ENCODE measurements around the gene ALDH7A1.

GRCh38 chr5:126492939-126493338, 102.1 kb downstream of the ALDH7A1 start:
- no peak for TF ChIP-seq CTCF (IDR thresholded peaks at IDR 0.05)
- TF ChIP-seq ZNF671 (CRISPR knock-in tag; IDR thresholded peaks at IDR 0.05) = no peak
- TF ChIP-seq ATF1 (CRISPR knock-in tag; IDR thresholded peaks at IDR 0.05) = no peak
- no peak for TF ChIP-seq KAT7 (CRISPR knock-in tag; IDR thresholded peaks at IDR 0.05; ENCODE audit: borderline replicate concordance)
- TF ChIP-seq ZNF317 (CRISPR knock-in tag; IDR thresholded peaks at IDR 0.05; ENCODE audit: borderline replicate concordance, low read depth) = no peak

Measured in WTC11 (cell line).